ENCODE data around the gene SRPRA. TPM values are rescaled to one million over a fixed set of nuclear protein-coding genes. Genes with fewer than 3 reads are reported as not detected.
A peak's percentile ranks its signal among the peaks of the same experiment; 100 is the strongest.
"Not testable (repeated sequence)": the region's sequence is repeated elsewhere in the genome, so short reads cannot be mapped to it uniquely, and the experiment has no call there.

SRPRA gene
- total RNA-seq, 1 experiment from 2014 or later, result 167 TPM

- DNase-seq (ENCODE audit: low read depth), result peak; percentile 65
Observed at GRCh38 chr11:126282736-126283591, 14.3 kb upstream of the SRPRA start, which contains the start of gene TIRAP. TIRAP (plus strand) TSS chr11:126283093; CDS start chr11:126290895, 7,802 bp downstream.

- DNase-seq (ENCODE audit: low read depth), result peak; percentile 32
Observed at GRCh38 chr11:126282361-126282735, 13.7 kb upstream of the SRPRA start.

DNA sequence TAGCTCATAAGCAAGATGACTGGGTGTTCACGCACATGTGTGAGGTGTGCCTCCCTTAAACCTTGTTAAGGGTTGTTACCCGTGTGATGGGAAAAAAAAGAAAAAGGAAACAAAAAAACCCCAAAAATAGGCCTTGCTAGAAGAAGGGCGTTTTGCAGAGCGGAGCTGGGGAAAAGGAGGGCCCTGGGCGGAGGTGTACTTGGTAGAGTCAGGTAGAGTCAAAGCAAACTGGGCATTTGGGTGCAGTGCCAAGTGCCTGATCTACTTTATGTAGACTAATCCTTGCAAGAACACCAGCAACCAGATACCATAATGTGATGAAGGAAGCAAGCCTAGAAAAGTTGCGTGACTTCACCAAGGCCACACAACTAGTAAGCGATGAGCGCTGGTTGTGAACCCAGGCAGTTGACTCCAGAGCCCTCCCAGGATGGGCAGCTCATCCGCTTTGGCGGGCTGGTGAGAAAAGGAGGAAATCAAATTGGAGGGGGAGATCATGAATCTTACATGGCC lies 13.0 kb upstream of the SRPRA start:
- no peak for DNase-seq (ENCODE audit: low read depth)

- no peak for DNase-seq (ENCODE audit: low read depth)
Observed at GRCh38 chr11:126281245-126281644, 12.6 kb upstream of the SRPRA start.

- no peak for DNase-seq (ENCODE audit: low read depth)
Observed at GRCh38 chr11:126280595-126280994, 11.9 kb upstream of the SRPRA start.

DNA sequence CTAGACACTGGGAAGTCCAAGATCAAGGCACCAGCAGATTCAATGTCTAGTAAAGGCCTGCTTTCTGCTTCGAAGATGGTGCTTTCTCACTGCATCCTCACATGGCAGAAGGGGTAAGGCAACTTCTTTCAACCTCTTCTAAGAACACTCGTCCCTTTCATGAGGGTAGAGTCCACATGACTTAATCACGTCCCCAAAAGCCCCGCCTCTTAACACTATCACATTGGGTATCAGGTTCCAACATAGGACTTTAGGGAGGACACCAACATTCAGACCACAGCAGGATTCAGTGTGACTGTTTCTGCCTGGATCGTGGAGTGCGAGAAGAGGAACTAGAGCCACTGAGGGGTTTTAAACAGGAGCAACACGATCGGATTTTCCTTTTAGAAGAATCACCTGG lies 10.5 kb upstream of the SRPRA start:
- DNase-seq (ENCODE audit: low read depth), result no peak

DNA sequence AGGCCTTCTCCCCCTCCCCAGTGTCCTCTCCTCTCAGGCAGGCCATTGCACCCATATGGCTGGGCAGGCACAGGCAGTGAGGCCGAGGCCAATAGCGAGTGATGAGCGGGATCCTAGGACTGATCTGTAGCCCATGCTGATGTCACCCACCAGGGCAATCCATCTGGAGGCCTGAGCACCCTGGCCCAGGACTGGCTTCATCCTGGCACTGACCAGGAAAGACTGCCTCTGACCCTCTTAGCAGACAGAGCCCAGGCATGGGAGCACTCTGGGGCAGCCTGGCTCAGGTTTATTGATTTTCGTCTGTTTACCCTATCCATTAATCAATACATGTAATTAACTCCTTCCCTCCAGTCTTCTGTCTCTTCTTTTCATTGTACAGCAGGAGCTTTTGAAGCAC lies 9.1 kb upstream of the SRPRA start:
- no peak for DNase-seq (ENCODE audit: low read depth)

- no peak for DNase-seq (ENCODE audit: low read depth)
Observed at GRCh38 chr11:126277322-126277721, 8.6 kb upstream of the SRPRA start.

GRCh38 chr11:126268361-126268707 lies 361 bp downstream of the SRPRA start:
- no peak for DNase-seq (ENCODE audit: low read depth)

DNA sequence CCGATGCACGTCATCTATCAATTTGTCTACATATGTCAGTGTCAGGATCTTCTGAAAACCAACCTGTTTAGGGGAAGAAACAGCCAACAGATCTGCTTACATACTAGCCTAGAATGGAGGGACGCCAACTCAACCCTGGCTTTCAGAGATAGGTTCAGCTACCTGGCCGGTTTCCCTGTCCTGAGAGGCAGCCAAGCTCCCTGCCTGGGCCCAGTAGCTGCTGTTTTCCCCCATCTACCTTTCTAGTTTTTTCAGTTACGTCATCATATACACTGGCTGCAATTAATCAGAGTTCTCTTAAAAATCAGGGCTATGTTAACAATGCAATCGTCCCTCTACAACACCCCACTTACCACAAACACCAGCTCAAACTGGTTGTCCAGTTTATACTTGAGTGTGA lies 1.0 kb downstream of the SRPRA start:
- DNase-seq (ENCODE audit: low read depth), result no peak

- peak; percentile 30 for DNase-seq (ENCODE audit: low read depth)
Observed at GRCh38 chr11:126265811-126266210, 2.9 kb downstream of the SRPRA start.

DNA sequence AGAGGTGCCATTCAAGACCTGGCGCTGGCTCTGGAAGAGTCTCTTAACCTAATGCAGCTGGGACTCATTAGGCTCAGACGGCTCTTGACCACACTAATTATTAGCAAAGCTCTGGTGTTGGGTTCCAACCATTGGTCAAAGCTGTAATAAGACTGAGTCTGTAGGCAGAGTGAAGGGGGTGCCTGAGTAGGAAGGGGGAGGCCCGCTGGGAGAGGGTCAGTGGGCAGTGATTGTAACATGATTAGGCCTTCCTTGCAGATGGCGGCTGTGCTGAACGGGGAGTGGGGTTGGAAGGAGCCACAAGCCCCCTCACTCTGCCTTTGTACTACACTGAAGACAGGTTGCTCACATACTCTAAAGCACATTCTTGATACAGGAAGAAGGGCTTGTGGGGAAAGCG lies 5.2 kb downstream of the SRPRA start:
- no peak for DNase-seq (ENCODE audit: low read depth)

- DNase-seq (ENCODE audit: low read depth), result no peak
Observed at GRCh38 chr11:126262216-126262615, 6.5 kb downstream of the SRPRA start.

DNA sequence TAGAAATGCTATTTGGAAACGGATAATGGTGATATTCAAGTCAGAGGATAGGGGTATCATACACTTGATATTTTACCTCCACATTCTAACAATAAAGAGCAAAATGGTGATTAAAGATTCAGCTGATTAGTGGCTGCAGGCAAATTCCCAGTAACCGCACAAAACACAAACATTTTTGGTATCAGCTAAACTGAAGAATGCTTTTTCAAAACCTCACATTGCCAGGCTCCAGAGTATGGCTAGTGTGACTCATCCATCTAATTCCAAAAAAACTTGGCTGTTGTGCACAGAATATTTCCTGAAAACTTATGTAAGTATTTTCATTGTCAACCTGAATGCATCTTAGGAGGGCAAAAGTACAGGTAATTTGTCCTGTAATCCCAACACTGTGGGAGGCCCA lies 10.9 kb downstream of the SRPRA start:
- peak; percentile 87 for DNase-seq (ENCODE audit: low read depth)

DNA sequence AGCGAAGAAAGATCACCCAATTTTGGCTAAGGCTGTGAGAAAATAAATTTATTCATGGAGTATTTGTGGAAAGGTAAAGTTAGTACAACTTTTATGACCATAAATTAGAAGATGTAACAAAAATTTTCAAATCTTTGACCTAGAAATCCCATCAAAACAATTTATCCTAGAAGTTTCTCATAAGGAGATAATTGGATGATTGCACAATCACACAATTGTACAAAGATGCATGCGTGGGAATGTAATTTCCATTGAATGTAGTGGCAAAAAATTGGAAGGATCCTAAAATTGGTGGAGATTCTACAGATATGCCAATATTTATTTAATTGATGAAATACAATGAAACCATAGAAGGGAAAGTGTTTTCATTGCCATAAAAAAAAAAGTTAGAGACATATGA lies 11.6 kb downstream of the SRPRA start:
- no peak for DNase-seq (ENCODE audit: low read depth)

DNA sequence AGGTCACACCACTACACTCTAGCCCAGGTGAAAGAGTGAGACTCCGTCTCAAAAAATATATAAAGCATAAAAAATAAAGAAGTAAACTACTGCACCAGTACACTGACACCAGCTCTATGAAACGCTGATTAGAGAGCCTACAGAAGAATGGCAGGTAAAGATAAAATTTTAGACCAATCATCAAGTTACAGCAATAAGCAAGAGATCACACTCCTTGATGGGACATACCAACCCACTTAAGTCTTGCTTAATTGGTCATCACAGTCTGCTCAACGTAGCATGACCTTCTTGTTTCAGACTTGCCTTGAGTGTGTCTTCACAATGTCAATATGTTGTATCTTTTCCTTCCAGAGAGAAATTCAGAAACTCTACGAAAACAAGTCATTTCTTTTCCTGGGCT lies 12.5 kb downstream of the SRPRA start:
- no peak for DNase-seq (ENCODE audit: low read depth)

DNA sequence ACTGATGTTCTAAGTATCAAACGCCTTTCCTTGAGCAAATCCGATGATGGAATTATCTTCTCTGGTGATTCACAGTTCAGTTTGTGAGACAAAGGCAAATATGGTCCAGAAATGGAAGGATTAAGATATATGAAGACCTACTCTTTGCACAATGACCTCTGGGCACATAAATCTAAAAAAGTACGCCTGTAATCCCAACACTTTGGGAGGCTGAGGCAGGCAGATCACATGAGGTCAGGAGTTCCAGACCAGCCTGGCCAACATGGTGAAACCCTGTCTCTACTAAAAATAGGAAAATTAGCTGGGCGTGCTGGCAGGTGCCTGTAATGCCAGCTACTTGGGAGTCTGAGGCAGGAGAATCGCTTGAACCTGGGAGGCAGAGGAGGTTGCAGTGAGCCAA lies 13.2 kb downstream of the SRPRA start:
- DNase-seq (ENCODE audit: low read depth), result not testable (repeated sequence)

GRCh38 chr11:126254819-126255218 lies 13.9 kb downstream of the SRPRA start:
- DNase-seq (ENCODE audit: low read depth), result no peak

DNA sequence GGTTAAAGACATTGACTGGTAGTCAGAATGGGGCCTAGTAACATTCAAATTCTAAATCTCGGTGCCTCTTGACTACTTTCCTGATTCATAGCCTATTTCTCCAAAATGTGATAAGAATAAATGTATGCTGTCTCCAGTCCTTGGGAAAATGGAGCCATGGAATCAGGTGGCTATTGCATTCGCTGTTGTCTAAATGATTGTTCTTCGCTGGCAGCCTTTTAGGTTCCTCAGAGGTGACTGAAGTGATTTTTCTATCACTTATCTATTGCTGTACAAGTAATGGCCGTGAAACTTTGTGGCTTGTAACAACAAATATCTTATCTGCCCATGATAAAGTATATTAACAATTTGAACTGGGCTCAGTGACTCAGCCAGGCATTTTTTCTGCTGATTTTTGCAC lies 15.4 kb downstream of the SRPRA start:
- no peak for DNase-seq (ENCODE audit: low read depth)

DNA sequence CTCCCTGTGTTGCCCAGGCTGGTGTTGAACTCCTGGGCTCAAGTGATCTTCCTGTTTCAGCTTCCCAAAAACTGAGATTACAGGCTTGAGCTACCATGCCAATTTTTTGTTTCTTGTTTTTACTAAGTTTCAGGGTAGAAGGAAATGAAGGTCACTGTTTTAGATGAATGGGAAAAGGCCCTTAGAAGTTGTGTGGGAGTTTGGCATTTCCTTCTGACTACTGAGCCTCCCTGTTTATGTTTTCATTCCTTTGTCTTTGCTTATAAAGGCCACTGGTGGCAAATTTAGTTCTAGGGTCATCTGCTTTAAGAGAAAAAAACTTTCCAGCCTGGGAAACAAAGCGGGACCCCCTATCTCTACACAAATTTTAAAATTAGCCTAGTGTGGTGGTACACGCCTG lies 22.1 kb downstream of the SRPRA start:
- DNase-seq (ENCODE audit: low read depth), result no peak

DNA sequence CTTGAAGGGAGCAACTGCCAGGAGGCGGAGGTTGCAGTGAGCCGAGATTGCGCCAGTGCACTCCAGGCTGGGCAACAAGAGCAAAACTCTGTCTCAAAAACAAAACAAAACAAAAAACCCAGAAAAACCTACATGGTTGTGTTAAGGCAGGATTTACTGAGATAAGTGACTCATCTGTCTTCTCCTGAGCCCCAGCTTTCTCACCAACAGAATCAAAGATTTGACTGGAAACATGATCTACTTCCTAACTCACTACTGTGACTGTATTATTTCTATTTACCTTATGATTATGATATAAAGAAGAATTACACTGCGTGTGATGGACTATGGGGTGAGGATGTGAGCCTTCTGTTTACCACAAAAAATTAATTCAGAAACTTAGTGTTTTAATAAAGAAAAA lies 35.3 kb downstream of the SRPRA start:
- DNase-seq (ENCODE audit: low read depth), result peak; percentile 50

GRCh38 chr11:126232683-126233082 lies 36.0 kb downstream of the SRPRA start:
- no peak for DNase-seq (ENCODE audit: low read depth)

DNA sequence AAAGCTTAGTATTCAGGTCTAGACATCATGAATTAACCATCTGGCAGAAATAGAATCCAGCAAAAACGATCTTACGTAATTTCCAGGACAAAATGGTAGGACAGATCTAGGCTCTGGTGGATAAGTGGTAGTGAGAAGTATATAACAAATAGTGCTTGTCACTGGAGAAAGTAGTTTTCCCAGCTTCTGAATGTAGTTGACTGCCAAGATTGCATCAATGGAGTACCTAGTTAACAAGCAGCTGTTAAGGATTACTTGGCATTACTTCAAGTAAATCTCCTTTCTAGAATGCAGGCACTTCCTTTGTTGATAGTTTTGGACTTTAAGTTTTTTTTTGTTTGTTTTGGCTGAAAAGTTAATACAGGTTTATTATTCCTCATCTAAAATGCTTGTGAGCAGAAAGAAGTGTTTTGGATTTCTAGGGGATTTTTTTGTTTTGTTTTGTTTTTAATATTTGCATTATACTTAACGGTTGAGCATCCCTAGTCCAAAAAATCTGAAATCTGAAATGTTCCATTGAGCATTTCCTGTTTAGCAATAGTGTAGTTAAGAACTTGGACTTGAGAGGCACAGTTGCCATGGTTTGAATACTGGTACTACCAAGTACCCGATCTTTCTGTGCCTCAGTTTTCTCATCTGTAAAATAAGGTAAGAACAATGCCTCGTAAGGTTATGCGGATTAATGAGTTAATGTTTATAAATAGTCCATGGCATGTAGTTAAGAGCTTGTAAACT lies 36.8 kb downstream of the SRPRA start:
- DNase-seq (ENCODE audit: low read depth), result peak; percentile 56
